ENCODE results near the gene PARM1.

The PARM1 gene

GRCh38 chr4:75018811-75019479, 86.0 kb downstream of the PARM1 start:
- intact Hi-C loops (cut with DNase I), result no loop called here
- no peak for DNase-seq

- intact Hi-C loops (cut with DNase I), result no loop called here
- DNase-seq, result no peak
Measured at GRCh38 chr4:75025431-75025830, 92.5 kb downstream of the PARM1 start.

GRCh38 chr4:75028196-75028854, 95.4 kb downstream of the PARM1 start:
- intact Hi-C loops (cut with DNase I), result no loop called here
- peak in 1 of 10 donors; percentile 59 for DNase-seq

- no peak for DNase-seq
- intact Hi-C loops (cut with DNase I), result no loop called here
Measured at GRCh38 chr4:75030028-75030427, 97.1 kb downstream of the PARM1 start.

GRCh38 chr4:75030649-75031235, 97.8 kb downstream of the PARM1 start:
- intact Hi-C loops (cut with DNase I), result no loop called here
- DNase-seq, result no peak

GRCh38 chr4:75031775-75032174, 98.9 kb downstream of the PARM1 start:
- intact Hi-C loops (cut with DNase I), result no loop called here
- DNase-seq, result no peak

GRCh38 chr4:75034523-75034922, 101.6 kb downstream of the PARM1 start:
- DNase-seq, result no peak
- intact Hi-C loops (cut with DNase I), result no loop called here

GRCh38 chr4:75035321-75035720, 102.4 kb downstream of the PARM1 start:
- intact Hi-C loops (cut with DNase I), result no loop called here
- no peak for DNase-seq

GRCh38 chr4:75036046-75036830, 103.3 kb downstream of the PARM1 start:
- no peak for DNase-seq
- intact Hi-C loops (cut with DNase I), result no loop called here

GRCh38 chr4:75037252-75037651, 104.3 kb downstream of the PARM1 start:
- intact Hi-C loops (cut with DNase I), result no loop called here

GRCh38 chr4:75038376-75038775, 105.5 kb downstream of the PARM1 start:
- no peak for DNase-seq
- intact Hi-C loops (cut with DNase I), result no loop called here

More at GRCh38 chr4:75037252-75037651, 104.3 kb downstream of the PARM1 start:
- no peak for DNase-seq

- intact Hi-C loops (cut with DNase I), result no loop called here
- DNase-seq, result no peak
Measured at GRCh38 chr4:75040703-75041102, 107.8 kb downstream of the PARM1 start.

- intact Hi-C loops (cut with DNase I), result no loop called here
- DNase-seq, result no peak
Measured at GRCh38 chr4:75042601-75043208, 109.8 kb downstream of the PARM1 start.

- DNase-seq, result no peak
- intact Hi-C loops (cut with DNase I), result no loop called here
Measured at GRCh38 chr4:75046226-75046625, 113.3 kb downstream of the PARM1 start.

GRCh38 chr4:75046641-75047040, 113.7 kb downstream of the PARM1 start:
- no peak for DNase-seq
- intact Hi-C loops (cut with DNase I), result no loop called here

- DNase-seq, result no peak
- intact Hi-C loops (cut with DNase I), result no loop called here
Measured at GRCh38 chr4:75048208-75048879, 115.4 kb downstream of the PARM1 start.

GRCh38 chr4:75051431-75051830, 118.5 kb downstream of the PARM1 start:
- DNase-seq, result no peak
- intact Hi-C loops (cut with DNase I), result no loop called here

- no peak for DNase-seq
- intact Hi-C loops (cut with DNase I), result no loop called here
Measured at GRCh38 chr4:75053352-75053751, 120.4 kb downstream of the PARM1 start.

- intact Hi-C loops (cut with DNase I), result no loop called here
- DNase-seq, result no peak
Measured at GRCh38 chr4:75054078-75054477, 121.2 kb downstream of the PARM1 start.

GRCh38 chr4:75056277-75056676, 123.4 kb downstream of the PARM1 start:
- intact Hi-C loops (cut with DNase I), result no loop called here
- no peak for DNase-seq
